Hepatocyte (in vitro differentiated cells): Measurements from ENCODE around the gene ADCY2.

Source experiments
- EZH2phosphoT487 ChIP-seq: fragments of 200-600 bp; sonication (generic); IDR thresholded peaks from one replicate; pipeline ENCODE4 v1.6.1; 2018; ENCODE audit warnings: antibody characterized with exemption, mild to moderate bottlenecking, low read depth, moderate library complexity; ENCODE audit not compliant: unreplicated experiment, severe bottlenecking
- TF ChIP-seq, protein P1 (sequence below): fragments of 200-600 bp; sonication (generic); IDR thresholded peaks from 2 replicates; pipeline ENCODE4 v1.5.1; 2016; ENCODE audit warnings: antibody characterized with exemption, mild to moderate bottlenecking; ENCODE audit not compliant: poor library complexity

DNA sequence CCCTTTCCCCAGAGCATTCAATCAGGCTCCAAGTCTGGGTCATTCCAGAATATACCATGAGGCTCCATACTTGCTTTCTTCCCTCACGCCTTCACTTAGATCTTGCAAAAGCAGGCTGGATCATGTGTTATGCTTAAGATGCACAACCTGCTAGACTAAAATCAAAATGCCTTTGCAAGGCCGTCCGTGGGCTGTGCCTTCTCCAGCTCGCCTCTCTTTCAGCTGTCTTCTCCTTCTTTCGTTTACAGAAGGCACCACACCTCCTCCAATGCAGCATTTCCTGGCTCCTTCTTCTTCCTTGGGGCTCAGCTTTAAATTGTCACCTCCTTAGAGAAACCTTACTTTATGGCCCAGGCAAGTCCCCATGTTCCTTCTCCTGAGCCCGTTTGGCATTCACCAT, 150.6 kb downstream of the ADCY2 start:
- TF ChIP-seq, protein P1, sequence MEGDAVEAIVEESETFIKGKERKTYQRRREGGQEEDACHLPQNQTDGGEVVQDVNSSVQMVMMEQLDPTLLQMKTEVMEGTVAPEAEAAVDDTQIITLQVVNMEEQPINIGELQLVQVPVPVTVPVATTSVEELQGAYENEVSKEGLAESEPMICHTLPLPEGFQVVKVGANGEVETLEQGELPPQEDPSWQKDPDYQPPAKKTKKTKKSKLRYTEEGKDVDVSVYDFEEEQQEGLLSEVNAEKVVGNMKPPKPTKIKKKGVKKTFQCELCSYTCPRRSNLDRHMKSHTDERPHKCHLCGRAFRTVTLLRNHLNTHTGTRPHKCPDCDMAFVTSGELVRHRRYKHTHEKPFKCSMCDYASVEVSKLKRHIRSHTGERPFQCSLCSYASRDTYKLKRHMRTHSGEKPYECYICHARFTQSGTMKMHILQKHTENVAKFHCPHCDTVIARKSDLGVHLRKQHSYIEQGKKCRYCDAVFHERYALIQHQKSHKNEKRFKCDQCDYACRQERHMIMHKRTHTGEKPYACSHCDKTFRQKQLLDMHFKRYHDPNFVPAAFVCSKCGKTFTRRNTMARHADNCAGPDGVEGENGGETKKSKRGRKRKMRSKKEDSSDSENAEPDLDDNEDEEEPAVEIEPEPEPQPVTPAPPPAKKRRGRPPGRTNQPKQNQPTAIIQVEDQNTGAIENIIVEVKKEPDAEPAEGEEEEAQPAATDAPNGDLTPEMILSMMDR = no peak
- no peak for TF ChIP-seq EZH2phosphoT487
